SK-N-SH treated with all-trans-retinoic acid at 6 μM for 48 hours (cell line): ENCODE results near the gene KLK3.

ENCODE experiments used
- ARNTL ChIP-seq: fragments of 450-650 bp; formaldehyde crosslinking; IDR thresholded peaks from 2 replicates; pipeline ENCODE4 v1.5.0; 2020; ENCODE audit warnings: low read depth, mild to moderate bottlenecking, moderate library complexity, borderline replicate concordance
- ISL1 ChIP-seq: fragments of 250-450 bp; sonication (Bioruptor Pico); IDR thresholded peaks from 2 replicates; pipeline ENCODE4 v2.1.2; 2022; ENCODE audit warnings: mild to moderate bottlenecking, moderate library complexity
- PATZ1 ChIP-seq: fragments of 250-450 bp; sonication (Bioruptor Pico); IDR thresholded peaks from 2 replicates; pipeline ENCODE4 v1.8.0; 2020; ENCODE audit warnings: mild to moderate bottlenecking, moderate library complexity, borderline replicate concordance
- PPARA ChIP-seq: fragments of 250-450 bp; sonication (Bioruptor Pico); IDR thresholded peaks from 2 replicates; pipeline ENCODE4 v1.5.0; 2020; ENCODE audit warnings: mild to moderate bottlenecking, borderline replicate concordance
- TCF4 ChIP-seq: fragments of 250-450 bp; sonication (Bioruptor Pico); IDR thresholded peaks from 2 replicates; pipeline ENCODE4 v1.8.0; 2021; ENCODE audit warnings: mild to moderate bottlenecking, moderate library complexity, borderline replicate concordance
- TOX ChIP-seq: fragments of 250-450 bp; sonication (Bioruptor Pico); IDR thresholded peaks from 2 replicates; pipeline ENCODE4 v1.8.0; 2021; ENCODE audit warnings: mild to moderate bottlenecking, moderate library complexity, borderline replicate concordance
- ZC3H10 ChIP-seq: fragments of 250-450 bp; sonication (Bioruptor Pico); IDR thresholded peaks from 2 replicates; pipeline ENCODE4 v1.5.1; 2021; ENCODE audit warnings: mild to moderate bottlenecking, moderate library complexity
- ZFP30 ChIP-seq: fragments of 450-650 bp; formaldehyde crosslinking; IDR thresholded peaks from 2 replicates; pipeline ENCODE4 v1.5.0; 2022; ENCODE audit warnings: mild to moderate bottlenecking, moderate library complexity
- ZNF70 ChIP-seq: fragments of 450-650 bp; formaldehyde crosslinking; IDR thresholded peaks from 2 replicates; pipeline ENCODE4 v1.5.0; 2020; ENCODE audit warnings: mild to moderate bottlenecking, moderate library complexity

DNA sequence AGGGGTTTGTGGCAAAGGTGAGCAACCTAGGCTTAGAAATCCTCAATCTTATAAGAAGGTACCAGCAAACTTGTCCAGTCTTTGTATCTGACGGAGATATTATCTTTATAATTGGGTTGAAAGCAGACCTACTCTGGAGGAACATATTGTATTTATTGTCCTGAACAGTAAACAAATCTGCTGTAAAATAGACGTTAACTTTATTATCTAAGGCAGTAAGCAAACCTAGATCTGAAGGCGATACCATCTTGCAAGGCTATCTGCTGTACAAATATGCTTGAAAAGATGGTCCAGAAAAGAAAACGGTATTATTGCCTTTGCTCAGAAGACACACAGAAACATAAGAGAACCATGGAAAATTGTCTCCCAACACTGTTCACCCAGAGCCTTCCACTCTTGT is 14.8 kb downstream of the KLK3 start:
- no peak for TF ChIP-seq ZFP30 (CRISPR knock-in tag)
- TF ChIP-seq ZNF70 (CRISPR knock-in tag) = no peak
- no peak for TF ChIP-seq PATZ1
- TF ChIP-seq PPARA (CRISPR knock-in tag) = no peak
- no peak for TF ChIP-seq ZC3H10
- TF ChIP-seq ARNTL (CRISPR knock-in tag) = no peak
- no peak for TF ChIP-seq TOX (CRISPR knock-in tag)
- TF ChIP-seq ISL1 = no peak
- no peak for TF ChIP-seq TCF4
